ENCODE results near the gene NAV3. TPM values are rescaled to one million over a fixed set of nuclear protein-coding genes. Genes with fewer than 3 reads are reported as not detected.

The NAV3 gene
- total RNA-seq, 1 experiment from 2014 or later = 4.1 TPM

DNA sequence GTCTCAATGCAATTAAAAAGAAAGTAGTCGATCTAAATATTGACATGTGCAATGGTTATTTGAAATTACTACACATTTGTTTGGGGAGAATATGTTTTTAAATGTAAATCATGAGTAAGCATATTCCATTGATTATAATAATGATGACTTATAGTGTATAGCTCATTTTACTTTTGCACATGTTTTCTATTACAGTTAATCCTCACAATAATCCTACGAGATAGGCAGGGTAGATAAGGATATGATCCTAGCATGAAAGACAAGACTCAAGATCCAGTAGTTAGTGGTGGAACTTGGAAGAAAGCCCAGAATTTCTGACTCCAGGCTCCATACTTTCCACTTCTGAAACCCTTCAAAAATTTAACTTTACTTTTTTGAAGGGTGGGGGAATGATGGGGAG is 94.0 kb downstream of the NAV3 start:
- DNase-seq = no peak
- H3K4me3 Mint-ChIP-seq (ENCODE audit: low read depth, unreplicated experiment) = no peak overlapping the region
- H3K36me3 Mint-ChIP-seq (ENCODE audit: insufficient read depth, unreplicated experiment) = no peaks in the 10 kb centered on the region
- BruUV-seq (replicated peaks) = no TSS peak
- H3K27ac Mint-ChIP-seq (ENCODE audit: unreplicated experiment) = no peak overlapping the region
- no peaks in the 10 kb centered on the region for H3K27me3 Mint-ChIP-seq (ENCODE audit: unreplicated experiment)
- H3K4me1 Mint-ChIP-seq (ENCODE audit: low read depth, unreplicated experiment) = no peaks in the 10 kb centered on the region
- no peaks in the 10 kb centered on the region for H3K9me3 Mint-ChIP-seq (ENCODE audit: low read depth, unreplicated experiment)
- intact Hi-C loops (cut with micrococcal nuclease; ENCODE audit: unreplicated experiment) = loop anchor here (1.0 to 5.0 kb wide), 2 partner anchors 77 to 200 kb away; no protein-coding TSS in a partner anchor
- CTCF ChIA-PET = interaction anchor here (0.5 to 2.2 kb wide), 8 partner anchors 30 to 1020 kb away, joined by 3 to 21 read pairs (median 6); no protein-coding TSS in a partner anchor
- no peak for TF ChIP-seq CTCF (IDR thresholded peaks at IDR 0.05; ENCODE audit: unreplicated experiment)

- no peak overlapping the region for H3K27ac Mint-ChIP-seq (ENCODE audit: unreplicated experiment)
- H3K9me3 Mint-ChIP-seq (ENCODE audit: low read depth, unreplicated experiment) = no peaks in the 10 kb centered on the region
- DNase-seq = peak; percentile 80
- H3K27me3 Mint-ChIP-seq (ENCODE audit: unreplicated experiment) = no peaks in the 10 kb centered on the region
- no peaks in the 10 kb centered on the region for H3K36me3 Mint-ChIP-seq (ENCODE audit: insufficient read depth, unreplicated experiment)
- intact Hi-C loops (cut with micrococcal nuclease; ENCODE audit: unreplicated experiment) = loop anchor here (1.0 to 5.0 kb wide), 2 partner anchors 78 to 201 kb away; no protein-coding TSS in a partner anchor
- CTCF ChIA-PET = interaction anchor here (0.7 to 2.2 kb wide), 12 partner anchors 10 to 1001 kb away, joined by 3 to 21 read pairs (median 5); no protein-coding TSS in a partner anchor
- no TSS peak for BruUV-seq (replicated peaks)
- H3K4me1 Mint-ChIP-seq (ENCODE audit: low read depth, unreplicated experiment) = no peaks in the 10 kb centered on the region
- peak; percentile 99 for TF ChIP-seq CTCF (IDR thresholded peaks at IDR 0.05; ENCODE audit: unreplicated experiment)
- no peak overlapping the region for H3K4me3 Mint-ChIP-seq (ENCODE audit: low read depth, unreplicated experiment)
Measured at GRCh38 chr12:77925536-77926108, 94.9 kb downstream of the NAV3 start.

- CTCF ChIA-PET = interaction anchor here (0.7 kb wide), 1 partner anchor 198 kb away, joined by 3 read pairs; no protein-coding TSS in a partner anchor
- Mint-ChIP-seq H3K27me3 (ENCODE audit: unreplicated experiment) (no peaks in the 10 kb centered on the region), H3K27ac (ENCODE audit: unreplicated experiment) (no peak overlapping the region), H3K9me3 (ENCODE audit: low read depth, unreplicated experiment) (no peaks in the 10 kb centered on the region), H3K4me1 (ENCODE audit: low read depth, unreplicated experiment) (no peaks in the 10 kb centered on the region), H3K36me3 (ENCODE audit: insufficient read depth, unreplicated experiment) (no peaks in the 10 kb centered on the region), H3K4me3 (ENCODE audit: low read depth, unreplicated experiment) (no peak overlapping the region)
- DNase-seq = no peak
- no peak for TF ChIP-seq CTCF (IDR thresholded peaks at IDR 0.05; ENCODE audit: unreplicated experiment)
- BruUV-seq (replicated peaks) = no TSS peak
- intact Hi-C loops (cut with micrococcal nuclease; ENCODE audit: unreplicated experiment) = loop anchor here (5.0 kb wide), 1 partner anchor 81 kb away; no protein-coding TSS in a partner anchor
Measured at GRCh38 chr12:77928078-77928477, 97.4 kb downstream of the NAV3 start.

- Mint-ChIP-seq H3K27me3 (ENCODE audit: unreplicated experiment) (no peaks in the 10 kb centered on the region), H3K4me3 (ENCODE audit: low read depth, unreplicated experiment) (no peak overlapping the region), H3K36me3 (ENCODE audit: insufficient read depth, unreplicated experiment) (no peaks in the 10 kb centered on the region), H3K27ac (ENCODE audit: unreplicated experiment) (no peak overlapping the region), H3K4me1 (ENCODE audit: low read depth, unreplicated experiment) (no peaks in the 10 kb centered on the region), H3K9me3 (ENCODE audit: low read depth, unreplicated experiment) (peaks cover 3% of the 10 kb centered on the region)
- no peak for DNase-seq
- intact Hi-C loops (cut with micrococcal nuclease; ENCODE audit: unreplicated experiment) = no loop called here
- TF ChIP-seq CTCF (IDR thresholded peaks at IDR 0.05; ENCODE audit: unreplicated experiment) = no peak
- CTCF ChIA-PET = no interaction called here
- BruUV-seq (replicated peaks) = no TSS peak
Measured at GRCh38 chr12:77932216-77932615, 101.5 kb downstream of the NAV3 start.

All from Calu3 (cell line).